A673 (cell line): ENCODE measurements around the gene FARP1. TPM values are rescaled to one million over a fixed set of nuclear protein-coding genes. Genes with fewer than 3 reads are reported as not detected.

ENCODE experiments used
- BruUV-seq: library from RNA; stranded (reverse); fragments of 400-500 nt; replicated peaks from 2 replicates; lab custom pipeline; 2021; lab: Mats Ljungman, UMichigan
- CTCF ChIA-PET: fragments of 300-600 bp; sonication (Branson Sonifier 250); formaldehyde crosslinking; loops from one replicate; lab custom pipeline; 2022; ENCODE audit warnings: antibody characterized with exemption; lab: Charles Lee
- POLR2A ChIA-PET: fragments of 300-600 bp; sonication (Branson Sonifier 250); formaldehyde crosslinking; loops from one replicate; lab custom pipeline; 2022; ENCODE audit warnings: antibody characterized with exemption; ENCODE audit not compliant: low non-redundant PET; lab: Charles Lee
- DNase-seq: peaks from one replicate; pipeline ENCODE4 v3.0.0-alpha.2; 2015; ENCODE audit warnings: low spot score
- H3K27ac ChIP-seq: fragments of 200-600 bp; sonication (generic); 2 replicates; pipeline ENCODE4 v1.5.1; 2016; ENCODE audit warnings: mixed run types, low read depth, mild to moderate bottlenecking, mixed read lengths, antibody characterized with exemption, low read length; ENCODE audit not compliant: poor library complexity, severe bottlenecking
- H3K27me3 ChIP-seq: fragments of 200-600 bp; sonication (generic); replicated peaks from 2 replicates; pipeline ENCODE4 v1.6.1; 2017; ENCODE audit warnings: mixed run types, low read depth, mild to moderate bottlenecking, mixed read lengths, antibody characterized with exemption, low read length; ENCODE audit not compliant: insufficient read depth, poor library complexity
- H3K36me3 ChIP-seq: fragments of 200-600 bp; sonication (generic); 2 replicates; pipeline ENCODE4 v1.6.1; 2016; ENCODE audit warnings: mixed run types, mild to moderate bottlenecking, mixed read lengths, antibody characterized with exemption, low read length; ENCODE audit not compliant: insufficient read depth, poor library complexity, severe bottlenecking
- H3K4me1 ChIP-seq: fragments of 200-600 bp; sonication (generic); 2 replicates; pipeline ENCODE4 v1.6.1; 2017; ENCODE audit warnings: mixed run types, mild to moderate bottlenecking, mixed read lengths, antibody characterized with exemption, low read length; ENCODE audit not compliant: insufficient read depth, poor library complexity, severe bottlenecking
- H3K4me3 ChIP-seq: fragments of 200-600 bp; sonication (generic); 2 replicates; pipeline ENCODE4 v1.5.1; 2016; ENCODE audit warnings: low read depth, mixed run types, mild to moderate bottlenecking, mixed read lengths, low read length; ENCODE audit not compliant: poor library complexity, severe bottlenecking
- H3K9me3 ChIP-seq: fragments of 200-600 bp; sonication (generic); 2 replicates; pipeline ENCODE4 v1.6.1; 2016; ENCODE audit warnings: mixed run types, low read depth, mild to moderate bottlenecking, mixed read lengths, antibody characterized with exemption, low read length; ENCODE audit not compliant: poor library complexity, severe bottlenecking
- CTCF ChIP-seq: fragments of 300-800, 200-600 bp; sonication (generic); conservative IDR thresholded peaks from 2 replicates; pipeline ENCODE4 v1.5.1; 2017; ENCODE audit warnings: low read depth, mild to moderate bottlenecking, antibody characterized with exemption, low read length, moderate library complexity, mixed read lengths
- EZH2 ChIP-seq: fragments of 200-600 bp; sonication (generic); IDR thresholded peaks from 2 replicates; pipeline ENCODE4 v1.6.1; 2017; ENCODE audit warnings: borderline replicate concordance, low read depth, mild to moderate bottlenecking, mixed read lengths, antibody characterized with exemption, low read length; ENCODE audit not compliant: poor library complexity, severe bottlenecking
- intact Hi-C: fragments of 100-400 bp; cut with micrococcal nuclease; formaldehyde crosslinking; loops from one replicate; pipeline ENCODE4 v1.10.0; 2022; ENCODE audit not compliant: unreplicated experiment
- total RNA-seq: library from RNA; stranded (reverse); gene quantifications from 2 replicates; pipeline ENCODE4 v1.2.3, GENCODE V29; 2021

FARP1 gene
- total RNA-seq, 1 experiment from 2014 or later, result 177 TPM

GRCh38 chr13:98450539-98451111, 307.7 kb downstream of the FARP1 start:
- H3K4me3 ChIP-seq, result no peak overlapping the region
- BruUV-seq, result no TSS peak
- peaks cover 43% of the 10 kb centered on the region for H3K36me3 ChIP-seq
- intact Hi-C loops, result no loop called here
- H3K27ac ChIP-seq, result peak overlapping the region; percentile 33
- H3K9me3 ChIP-seq, result no peaks in the 10 kb centered on the region
- H3K27me3 ChIP-seq, result no peaks in the 10 kb centered on the region
- TF ChIP-seq EZH2 (no peak), CTCF (no peak)
- peak; percentile 41 for DNase-seq
- ChIA-PET CTCF (no interaction called here), POLR2A (no interaction called here)
- H3K4me1 ChIP-seq, result peaks cover 17% of the 10 kb centered on the region

GRCh38 chr13:98451676-98452470, 309.0 kb downstream of the FARP1 start:
- no peak for TF ChIP-seq CTCF
- TF ChIP-seq EZH2, result no peak
- Histone ChIP-seq H3K4me3 (no peak overlapping the region), H3K27ac (no peak overlapping the region), H3K4me1 (peaks cover 15% of the 10 kb centered on the region), H3K36me3 (peaks cover 38% of the 10 kb centered on the region), H3K9me3 (no peaks in the 10 kb centered on the region), H3K27me3 (no peaks in the 10 kb centered on the region)
- CTCF ChIA-PET, result no interaction called here
- intact Hi-C loops, result no loop called here
- POLR2A ChIA-PET, result no interaction called here
- no TSS peak for BruUV-seq
- DNase-seq, result no peak

GRCh38 chr13:98452851-98453843, 310.3 kb downstream of the FARP1 start:
- no TSS peak for BruUV-seq
- ChIA-PET CTCF (no interaction called here), POLR2A (no interaction called here)
- peaks cover 28% of the 10 kb centered on the region for H3K36me3 ChIP-seq
- no peaks in the 10 kb centered on the region for H3K9me3 ChIP-seq
- H3K27me3 ChIP-seq, result no peaks in the 10 kb centered on the region
- no peak overlapping the region for H3K4me3 ChIP-seq
- TF ChIP-seq CTCF (no peak), EZH2 (no peak)
- peaks cover 15% of the 10 kb centered on the region for H3K4me1 ChIP-seq
- no peak for DNase-seq
- H3K27ac ChIP-seq, result no peak overlapping the region
- intact Hi-C loops, result no loop called here
